NCI-H187 (cell line): ENCODE data around the gene RAG1.

Source experiments
- DNase-seq, 2 experiments: peaks; one replicate each; lab custom pipeline; 2025; lab: John Stamatoyannopoulos, UW

The RAG1 gene

GRCh38 chr11:36590513-36590912, 22.7 kb downstream of the RAG1 start:
- DNase-seq = no peak

- no peak for DNase-seq
Observed at GRCh38 chr11:36591433-36591832, 23.6 kb downstream of the RAG1 start.

- peak; percentile 68 to 89 for DNase-seq
Observed at GRCh38 chr11:36594316-36594989, 26.6 kb downstream of the RAG1 start, which contains the start of gene IFTAP. TSS of gene IFTAP (plus strand) at chr11:36594502. CDS start at chr11:36610104, 15,602 bp downstream.

GRCh38 chr11:36596880-36597279, 29.1 kb downstream of the RAG1 start:
- DNase-seq = no peak

- no peak for DNase-seq
Observed at GRCh38 chr11:36598051-36598450, 30.2 kb downstream of the RAG1 start, which contains the start of gene RAG2. TSS of gene RAG2 (minus strand) at chr11:36598236. CDS start at chr11:36594168, 4,068 bp downstream.

GRCh38 chr11:36600180-36600579, 32.4 kb downstream of the RAG1 start:
- no peak for DNase-seq

- no peak for DNase-seq
Observed at GRCh38 chr11:36601155-36601554, 33.3 kb downstream of the RAG1 start.

- DNase-seq = no peak
Observed at GRCh38 chr11:36602135-36602534, 34.3 kb downstream of the RAG1 start.

- no peak for DNase-seq
Observed at GRCh38 chr11:36605221-36606216, 37.7 kb downstream of the RAG1 start.

- no peak for DNase-seq
Observed at GRCh38 chr11:36608491-36609199, 40.8 kb downstream of the RAG1 start.

- no peak for DNase-seq
Observed at GRCh38 chr11:36609383-36609782, 41.6 kb downstream of the RAG1 start.

- no peak for DNase-seq
Observed at GRCh38 chr11:36615826-36616225, 48.0 kb downstream of the RAG1 start.

GRCh38 chr11:36617543-36618362, 49.9 kb downstream of the RAG1 start:
- DNase-seq = no peak

- no peak for DNase-seq
Observed at GRCh38 chr11:36618363-36619047, 50.7 kb downstream of the RAG1 start.

GRCh38 chr11:36619502-36619901, 51.7 kb downstream of the RAG1 start:
- no peak for DNase-seq

GRCh38 chr11:36620246-36620645, 52.4 kb downstream of the RAG1 start:
- DNase-seq = no peak

GRCh38 chr11:36622431-36623136, 54.8 kb downstream of the RAG1 start:
- DNase-seq = no peak

GRCh38 chr11:36623494-36623893, 55.7 kb downstream of the RAG1 start:
- no peak for DNase-seq

GRCh38 chr11:36627006-36627405, 59.2 kb downstream of the RAG1 start:
- DNase-seq = no peak

- DNase-seq = no peak
Observed at GRCh38 chr11:36627471-36627870, 59.7 kb downstream of the RAG1 start.
